HG03097 (cell line): ENCODE results near the gene MYO10.
"Not testable (repeated sequence)": the region's sequence is repeated elsewhere in the genome, so short reads cannot be mapped to it uniquely, and the experiment has no call there.

Experiments
- ATAC-seq: cut with Tn5 transposase; IDR thresholded peaks from one replicate; pipeline ENCODE4 v1.9.1; 2021; ENCODE audit not compliant: unreplicated experiment, low FRiP score

The MYO10 gene

DNA sequence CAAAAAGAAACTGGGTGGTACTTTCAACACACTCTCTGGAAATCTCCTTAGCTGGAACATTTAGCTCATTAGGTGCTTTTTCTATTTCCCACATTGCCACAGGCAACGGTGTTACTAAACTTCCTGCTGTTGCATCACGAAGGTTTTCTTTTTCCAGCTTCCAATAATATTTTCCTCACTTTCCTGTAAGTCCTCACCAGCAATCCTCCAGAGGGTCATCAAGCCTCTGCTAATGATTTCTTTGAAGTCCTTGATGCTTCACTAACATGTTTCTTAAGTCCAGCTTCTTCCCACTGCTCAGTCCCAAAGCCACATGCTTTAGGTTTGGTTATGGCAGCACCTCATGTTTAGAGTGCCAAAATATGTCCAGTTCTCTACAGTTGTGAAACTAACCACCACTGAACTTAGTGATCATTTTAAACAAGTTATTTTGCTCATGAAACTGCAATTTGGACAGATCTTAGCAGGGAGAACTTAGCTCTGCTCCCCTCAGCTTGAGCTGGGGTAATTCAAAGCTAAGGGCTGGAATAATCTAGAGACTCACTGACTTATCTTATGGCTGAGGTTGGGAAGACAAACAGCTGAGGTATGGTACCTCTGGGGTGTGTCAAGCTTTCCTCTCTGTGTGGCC, 279.4 kb downstream of the MYO10 start:
- no peak for ATAC-seq

DNA sequence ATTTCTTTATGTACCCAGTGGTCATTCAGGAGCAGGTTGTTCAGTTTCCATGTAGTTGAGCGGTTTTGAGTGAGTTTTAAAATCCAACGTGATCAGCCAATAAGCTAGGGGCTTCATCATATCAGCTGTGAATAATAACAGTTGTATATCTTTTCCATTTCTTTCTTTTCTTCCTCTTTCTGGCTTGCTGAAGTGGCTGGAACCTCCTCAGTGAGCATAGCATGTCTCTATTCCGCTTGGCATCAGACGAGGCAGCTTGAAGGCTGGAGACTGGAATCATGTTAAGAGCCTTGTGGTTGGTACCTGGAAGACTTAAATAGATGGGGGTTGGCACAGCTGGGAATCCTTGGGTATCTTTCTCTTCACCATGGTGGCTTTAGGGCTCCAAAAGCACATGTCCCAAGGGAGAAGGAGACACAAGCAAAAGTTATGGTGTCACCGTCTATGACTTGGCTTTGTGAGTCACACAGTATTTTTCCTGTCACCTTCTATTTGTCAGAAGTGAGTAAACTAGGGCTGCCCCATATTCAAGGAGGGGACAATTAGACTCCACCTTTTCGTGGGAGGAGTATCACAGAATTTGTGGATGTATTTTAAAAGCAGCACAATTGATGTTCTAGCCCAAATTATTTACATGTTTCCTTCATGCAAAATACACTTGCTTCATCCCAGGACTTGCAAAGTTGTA, 281.3 kb downstream of the MYO10 start:
- no peak for ATAC-seq

DNA sequence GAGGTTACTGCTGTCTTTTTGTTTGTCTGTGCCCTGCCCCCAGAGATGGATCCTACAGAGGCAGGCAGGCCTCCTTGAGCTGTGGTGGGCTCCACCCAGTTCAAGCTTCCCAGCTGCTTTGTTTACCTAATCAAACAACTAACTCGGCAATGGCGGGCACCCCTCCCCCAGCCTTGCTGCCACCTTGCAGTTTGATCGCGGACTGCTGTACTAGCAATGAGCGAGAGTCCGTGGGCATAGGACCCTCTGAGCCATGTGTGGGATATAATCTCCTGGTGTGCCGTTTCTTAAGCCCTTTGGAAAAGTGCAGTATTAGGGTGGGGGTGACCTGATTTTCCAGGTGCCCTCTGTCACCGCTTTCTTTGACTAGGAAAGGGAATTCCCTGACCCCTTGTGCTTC, 287.3 kb downstream of the MYO10 start:
- not testable (repeated sequence) for ATAC-seq

DNA sequence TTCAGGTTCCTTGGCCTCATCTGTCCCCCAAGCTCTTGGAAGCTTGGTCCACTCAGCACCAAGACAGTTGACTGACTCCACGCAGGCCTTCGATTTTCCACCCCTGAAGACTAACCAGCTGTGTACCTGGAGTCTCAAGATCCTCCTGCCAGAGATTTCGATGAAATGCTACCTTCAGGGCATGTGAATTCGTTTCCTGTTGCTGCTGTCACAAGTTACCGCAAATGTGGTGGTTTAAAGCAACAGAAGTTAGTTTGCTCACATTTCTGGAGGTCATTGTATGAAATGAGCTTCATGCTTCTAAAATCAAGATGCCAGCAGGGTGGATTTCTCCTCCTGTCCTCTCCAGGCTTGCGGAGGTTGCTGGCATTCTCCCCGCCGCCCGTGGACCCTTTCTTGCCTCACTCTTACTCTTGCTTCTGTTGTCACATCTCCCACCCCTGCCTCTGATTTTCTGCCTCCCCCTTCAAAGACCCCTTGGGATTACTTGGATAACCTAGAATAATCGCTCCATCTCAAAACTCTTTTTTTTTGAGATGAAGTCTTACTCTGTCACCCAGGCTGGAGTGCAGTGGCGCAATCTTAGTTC, 291.7 kb downstream of the MYO10 start:
- no peak for ATAC-seq

DNA sequence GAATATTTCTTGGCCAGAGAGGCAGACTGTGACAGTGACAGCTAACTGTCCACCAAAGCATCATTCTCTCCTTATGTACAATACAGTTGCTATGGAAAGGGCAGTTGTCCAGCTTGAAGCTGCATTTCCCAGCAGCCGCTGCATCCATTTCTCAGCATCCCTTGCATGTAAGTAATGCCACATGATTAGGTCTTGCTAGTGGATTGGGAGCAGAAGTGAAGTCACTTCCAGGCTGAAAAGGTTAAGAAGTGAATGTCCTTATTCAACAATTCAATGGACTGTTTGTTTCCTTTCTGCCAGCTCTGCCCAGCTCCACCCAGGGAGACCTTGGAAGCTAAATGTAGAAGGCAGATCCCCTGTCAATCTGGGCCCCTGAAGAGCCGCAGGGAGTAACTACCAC, 293.2 kb downstream of the MYO10 start:
- no peak for ATAC-seq

DNA sequence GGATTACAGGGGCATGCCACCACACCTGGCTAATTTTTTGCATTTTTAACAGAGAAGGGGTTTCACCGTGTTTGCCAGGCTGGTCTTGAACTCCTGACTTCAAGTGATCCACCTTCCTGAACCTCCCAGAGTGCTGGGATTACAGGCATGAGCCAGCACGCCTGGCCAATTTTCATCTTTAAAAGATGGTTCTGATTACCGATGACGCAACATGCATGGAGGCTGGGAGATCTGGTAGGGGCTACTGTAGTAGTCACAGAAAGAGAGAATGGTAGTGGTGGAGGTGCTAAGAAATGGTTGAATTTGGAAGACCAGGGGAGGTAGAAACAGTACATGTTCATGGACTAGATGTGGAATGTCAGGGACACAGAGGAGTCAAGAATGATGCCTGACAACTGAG, 296.9 kb downstream of the MYO10 start:
- ATAC-seq, result no peak

DNA sequence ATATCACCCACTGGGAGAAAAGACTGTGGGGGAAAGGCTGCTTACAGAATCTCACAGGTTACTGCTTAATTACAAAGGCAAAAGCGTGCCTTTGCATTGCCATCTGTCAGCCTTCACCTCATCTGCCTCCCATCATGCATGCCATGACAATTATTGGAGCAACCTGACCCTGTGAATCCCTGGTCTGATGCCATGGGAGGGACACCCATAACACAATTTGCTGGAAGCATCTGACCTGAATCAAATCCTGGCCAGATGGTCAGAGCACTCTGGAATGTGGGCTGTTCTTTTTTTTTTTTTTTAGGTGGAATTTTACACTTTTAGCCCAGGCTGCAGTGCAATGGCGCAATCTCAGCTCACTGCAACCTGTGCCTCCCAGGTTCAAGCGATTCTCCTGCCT, 307.7 kb downstream of the MYO10 start:
- no peak for ATAC-seq

DNA sequence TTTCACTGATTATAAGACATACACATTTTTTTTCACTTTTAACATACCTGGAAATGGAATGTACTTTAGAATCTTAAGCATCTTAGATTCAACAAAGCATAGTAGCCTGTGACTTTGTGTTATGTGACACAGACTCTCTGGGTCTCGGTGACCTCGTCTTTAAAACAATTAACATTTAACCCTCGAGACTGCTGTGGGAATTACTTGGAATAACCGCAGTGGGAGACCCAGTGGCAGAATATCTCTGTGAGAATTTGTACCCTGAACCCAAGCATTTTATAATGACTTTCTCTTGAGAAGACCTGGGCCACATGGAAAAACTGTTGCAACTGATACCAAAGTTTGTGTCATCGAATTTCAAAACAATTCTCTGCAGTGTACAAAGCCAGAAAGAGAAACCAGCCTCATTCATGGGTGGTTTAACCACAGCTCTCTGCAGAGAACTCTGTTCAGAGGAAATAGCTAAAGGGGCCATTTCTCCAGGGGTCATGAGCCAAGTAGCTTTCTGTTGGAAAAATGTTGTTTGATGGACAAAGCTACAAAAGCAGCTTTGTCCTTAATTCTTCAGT, 309.3 kb downstream of the MYO10 start:
- ATAC-seq, result peak; percentile 83

DNA sequence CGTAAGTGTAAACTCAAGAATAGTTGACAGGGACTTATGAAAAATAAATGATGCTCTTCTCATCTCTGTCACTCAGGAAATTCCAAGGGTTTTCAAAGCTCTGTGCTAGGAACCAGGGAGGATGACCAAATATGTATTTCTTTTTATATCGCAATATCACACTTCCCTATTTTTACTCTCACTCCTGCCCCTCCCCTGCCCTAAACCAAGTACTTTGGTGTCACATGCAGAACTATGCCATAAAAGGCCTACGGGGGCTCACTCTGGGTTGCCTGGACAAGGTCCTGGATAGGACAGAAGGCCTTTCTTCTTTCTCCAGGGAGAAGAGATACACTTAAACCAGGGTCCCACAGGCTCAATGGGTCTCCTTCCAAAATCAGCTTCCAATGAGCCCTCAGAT, 311.0 kb downstream of the MYO10 start:
- ATAC-seq, result no peak

DNA sequence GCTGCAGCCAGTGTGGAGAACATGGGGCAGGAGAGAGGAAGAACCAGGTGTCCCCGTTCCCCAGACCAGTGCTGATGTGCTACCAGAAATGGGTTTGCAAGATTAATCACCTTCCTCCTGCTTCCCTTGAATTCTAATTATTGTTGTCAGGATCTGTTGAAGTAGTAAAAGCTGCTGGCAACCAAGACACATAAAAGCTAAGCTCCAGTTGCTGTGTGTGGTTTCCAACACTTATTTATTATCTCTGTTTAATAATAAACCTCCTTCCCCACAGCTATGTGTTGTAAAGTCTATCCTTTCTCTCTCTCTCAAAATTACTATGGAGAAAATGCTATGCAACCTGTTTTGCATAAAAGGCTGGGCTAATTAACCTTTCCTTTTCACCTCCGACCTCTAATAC, 317.0 kb downstream of the MYO10 start:
- ATAC-seq, result peak; percentile 38

DNA sequence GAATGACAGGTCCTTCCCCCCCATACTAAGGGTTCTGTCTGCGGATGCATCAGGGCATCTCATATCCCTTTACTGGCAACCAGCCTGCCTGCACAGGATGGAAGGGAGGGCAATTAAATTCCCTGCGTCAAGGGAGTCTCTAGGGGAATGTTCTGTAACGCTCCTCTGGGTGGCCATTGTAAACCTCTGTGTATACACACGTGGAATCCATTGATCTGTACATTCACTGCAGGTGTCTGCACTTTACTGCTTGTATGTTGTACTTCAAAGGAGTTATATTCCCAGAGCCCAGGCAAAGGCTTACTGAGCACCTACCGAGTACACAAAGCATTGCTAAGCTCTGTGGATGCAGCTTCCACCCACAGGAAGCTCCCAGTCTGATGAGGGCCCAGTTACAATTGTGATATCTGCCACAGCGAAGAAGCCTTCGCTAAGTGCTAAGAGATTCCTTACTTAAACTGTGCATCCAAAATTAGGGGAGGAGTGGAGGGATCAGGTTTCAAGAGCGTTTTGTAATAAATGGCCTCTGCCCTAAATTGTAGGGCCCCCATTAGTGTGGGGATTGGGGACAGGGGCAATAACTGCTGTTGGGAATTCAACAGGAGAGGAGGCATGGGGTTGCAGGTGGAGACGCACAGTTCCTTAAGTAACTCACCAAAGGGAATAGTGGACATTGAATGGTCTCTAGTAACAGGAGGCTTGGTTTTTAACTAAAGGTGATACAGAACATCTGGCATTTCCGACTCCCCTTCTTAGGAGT, 317.8 kb downstream of the MYO10 start:
- no peak for ATAC-seq

DNA sequence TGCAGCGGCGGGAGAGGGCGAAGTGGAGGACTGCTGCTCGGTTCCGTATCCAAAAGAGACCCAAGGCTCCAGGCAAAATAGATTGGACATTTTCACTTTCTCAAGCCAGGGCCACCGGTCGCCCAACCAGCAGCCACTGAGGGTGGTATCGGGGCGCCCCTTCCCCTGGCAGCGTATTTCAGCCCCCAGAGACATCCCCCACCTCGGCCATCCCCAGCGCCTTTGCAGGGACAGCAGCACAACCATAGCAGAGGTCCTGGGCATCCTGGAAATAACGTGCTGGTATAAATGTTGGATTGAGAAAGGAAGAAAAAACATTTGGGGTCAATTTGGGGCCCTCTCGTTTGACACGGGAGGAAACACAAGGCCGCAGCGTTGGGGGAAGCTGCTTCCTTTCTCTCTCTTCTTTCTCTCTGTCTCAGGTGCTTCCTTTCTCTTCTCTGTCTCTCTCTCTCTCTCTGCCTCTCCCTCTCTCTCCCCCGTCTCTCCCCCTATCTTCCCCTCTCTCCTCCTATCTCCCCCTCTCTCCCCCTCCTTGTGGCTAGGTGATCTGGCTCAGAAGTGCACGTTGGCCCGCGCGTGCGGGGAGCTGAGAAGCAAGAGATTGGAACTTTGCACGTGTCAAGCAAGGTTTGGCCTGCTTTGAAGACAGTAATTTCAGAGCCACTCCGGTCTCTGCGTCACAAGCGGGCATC, 318.7 kb downstream of the MYO10 start:
- ATAC-seq, result no peak

DNA sequence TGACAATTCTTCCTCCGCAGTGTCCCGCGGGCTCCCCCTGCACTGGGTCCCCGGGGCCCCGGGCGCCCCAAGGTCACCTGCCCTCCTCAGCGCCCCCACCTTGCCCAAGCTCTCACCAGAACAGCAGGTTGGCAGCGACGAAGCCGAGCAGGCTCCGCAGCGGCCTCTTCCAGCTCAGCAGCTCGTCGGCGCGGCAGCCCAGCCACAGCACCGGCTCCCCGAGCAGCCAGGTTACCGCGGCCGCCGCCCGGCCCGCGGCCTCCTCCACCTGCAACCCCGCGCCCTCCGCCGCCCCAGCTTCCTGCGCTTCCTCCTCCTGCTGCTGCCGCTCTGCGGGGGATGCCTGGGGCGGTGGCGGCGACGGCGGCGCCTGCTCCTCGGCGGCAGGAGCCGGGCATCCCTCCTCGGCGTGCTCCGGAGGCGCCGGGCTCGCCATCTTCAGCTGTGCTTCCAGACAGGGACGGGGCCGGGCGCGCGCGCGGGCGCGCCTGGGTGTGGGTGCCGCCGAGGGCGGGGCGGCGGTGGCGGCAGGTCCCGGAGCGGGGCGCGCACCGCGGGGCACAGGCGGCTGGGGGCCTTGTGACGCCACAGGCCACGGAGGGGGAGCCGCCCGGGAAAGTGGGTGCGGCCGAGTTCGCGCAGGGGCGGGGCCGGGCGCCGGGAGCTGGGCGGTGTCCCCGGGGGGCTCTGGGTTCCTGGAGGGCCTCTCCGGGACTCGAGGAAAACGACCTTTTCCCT, 319.4 kb downstream of the MYO10 start, which contains the start of gene RETREG1:
Gene RETREG1, minus strand, starts transcription at position 462 of the 738 bp plus-strand sequence. Its CDS starts 26 bp downstream, at position 436.
- peak; percentile 53 for ATAC-seq

DNA sequence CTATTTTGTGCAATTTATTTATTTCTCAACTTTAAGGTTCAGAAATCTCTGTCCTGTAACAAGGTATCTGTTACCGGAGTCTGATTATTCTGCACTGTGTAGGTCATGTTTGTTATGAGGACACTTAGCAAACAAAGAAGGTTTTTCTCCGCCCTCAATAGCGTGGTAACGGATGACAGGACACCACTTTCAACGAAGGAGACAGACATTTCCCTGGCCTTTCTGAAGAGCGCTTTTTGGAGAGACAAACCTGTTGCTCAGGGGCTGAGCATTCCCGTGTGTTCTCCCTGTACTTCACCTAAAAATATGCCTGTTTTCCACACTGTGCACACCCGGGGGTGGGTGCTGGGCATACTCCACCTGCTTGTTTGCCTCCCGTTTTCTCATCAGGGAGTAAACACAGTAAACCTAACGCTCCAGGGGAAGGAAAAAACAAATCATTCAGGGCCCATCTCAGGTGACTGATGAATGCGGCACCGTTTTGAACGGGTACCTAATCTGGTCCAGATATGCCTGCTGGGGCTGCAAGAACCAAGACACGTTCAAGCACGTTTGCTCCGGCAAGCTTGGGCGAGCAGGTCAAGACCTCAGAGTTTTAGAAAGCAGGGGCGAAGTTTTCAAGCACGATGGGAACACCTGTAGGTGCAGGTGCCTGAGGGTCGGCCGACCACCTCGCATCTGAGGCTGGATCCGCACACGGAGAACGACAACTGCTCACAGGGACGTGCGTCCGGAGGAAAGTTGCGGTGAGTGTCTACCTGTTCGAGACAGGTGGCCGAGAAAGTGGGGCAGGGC, 320.1 kb downstream of the MYO10 start:
- ATAC-seq, result no peak

DNA sequence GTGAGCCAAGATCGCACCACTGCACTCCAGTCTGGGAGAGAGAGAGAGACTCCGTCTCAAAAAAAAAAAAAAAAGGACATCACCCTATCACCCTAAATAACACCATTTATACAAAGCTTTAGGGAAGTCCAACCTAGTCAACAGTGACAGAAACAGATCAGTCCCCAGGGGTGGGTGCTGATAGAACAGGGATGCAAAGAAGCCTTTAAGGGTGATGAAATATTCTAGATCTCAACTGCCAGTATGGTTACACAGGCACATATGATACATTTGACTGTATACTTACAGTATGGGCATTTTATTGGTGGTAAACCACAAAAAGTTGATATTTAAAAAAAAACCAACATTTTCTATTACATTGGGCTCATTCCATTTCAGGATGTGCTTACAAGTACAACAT, 324.1 kb downstream of the MYO10 start:
- no peak for ATAC-seq
